GM19351 (cell line): ENCODE measurements around the gene TBL1X.
"Not testable (repeated sequence)": the region's sequence is repeated elsewhere in the genome, so short reads cannot be mapped to it uniquely, and the experiment has no call there.

Experiments used
- ATAC-seq: cut with Tn5 transposase; IDR thresholded peaks from one replicate; pipeline ENCODE4 v1.9.1; 2021; ENCODE audit warnings: mild to moderate bottlenecking, moderate library complexity; ENCODE audit not compliant: unreplicated experiment

Gene TBL1X

DNA sequence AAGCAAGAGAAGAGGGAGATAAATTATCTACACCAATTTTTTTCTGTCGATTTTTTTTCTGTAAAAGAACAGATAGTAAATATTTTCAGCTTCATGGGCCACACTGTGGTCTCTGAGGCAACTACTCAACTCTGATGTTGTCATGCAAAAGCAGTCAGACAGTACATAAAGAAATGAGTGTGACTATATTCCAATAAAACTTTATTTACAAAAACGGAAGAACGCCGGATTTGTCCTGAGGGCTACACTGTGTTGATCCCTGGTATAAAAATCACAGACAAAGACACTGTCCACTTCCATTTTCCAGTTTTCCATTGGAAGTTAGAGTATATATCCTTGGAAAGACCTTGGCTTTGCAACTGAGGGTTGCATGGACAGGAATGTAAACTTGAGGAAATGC is 282.8 kb downstream of the TBL1X start:
- ATAC-seq, result no peak

DNA sequence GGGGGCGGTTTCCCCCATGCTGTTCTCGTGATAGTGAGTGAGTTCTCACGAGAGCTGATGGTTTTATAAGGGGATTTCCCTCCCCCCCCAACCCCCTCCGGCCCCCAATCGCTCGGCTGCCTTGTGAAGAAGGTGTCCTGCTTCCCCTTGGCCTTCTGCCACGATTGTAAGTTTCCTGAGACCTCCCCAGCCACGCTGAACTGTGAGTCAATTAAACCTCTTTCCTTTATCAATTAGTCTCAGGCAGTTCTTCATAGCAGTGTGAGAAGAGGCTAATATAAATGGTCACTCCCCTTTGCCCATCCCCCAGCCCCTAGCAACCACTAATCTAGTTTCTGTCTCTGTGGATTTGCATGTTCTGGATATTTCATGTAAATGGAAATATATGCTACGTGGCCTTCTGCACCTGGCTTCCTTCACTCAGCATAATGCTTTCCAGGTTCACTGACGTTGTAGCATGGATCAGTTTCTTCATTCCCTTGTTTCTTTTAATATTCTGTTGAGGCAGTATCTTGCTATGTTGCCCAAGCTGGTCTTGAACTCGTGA is 284.4 kb downstream of the TBL1X start:
- ATAC-seq, result no peak

DNA sequence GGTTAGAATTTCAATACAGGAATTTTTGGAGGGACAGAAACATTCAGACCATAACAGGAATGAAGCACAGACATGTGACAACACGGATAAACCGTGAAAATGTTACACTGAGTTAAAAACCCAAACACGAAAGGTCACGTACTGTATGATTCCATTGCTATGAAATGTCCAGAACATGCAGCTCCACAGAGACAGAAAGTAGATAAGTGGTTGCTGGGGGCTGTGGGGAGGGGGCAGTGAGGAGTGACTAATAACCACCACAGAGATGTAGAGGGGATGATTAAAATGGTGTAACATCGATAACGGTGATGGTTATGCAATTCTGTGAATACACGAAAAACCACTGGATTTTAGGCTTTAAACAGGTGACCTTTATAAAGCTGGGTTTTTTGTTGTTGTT is 292.5 kb downstream of the TBL1X start:
- no peak for ATAC-seq

DNA sequence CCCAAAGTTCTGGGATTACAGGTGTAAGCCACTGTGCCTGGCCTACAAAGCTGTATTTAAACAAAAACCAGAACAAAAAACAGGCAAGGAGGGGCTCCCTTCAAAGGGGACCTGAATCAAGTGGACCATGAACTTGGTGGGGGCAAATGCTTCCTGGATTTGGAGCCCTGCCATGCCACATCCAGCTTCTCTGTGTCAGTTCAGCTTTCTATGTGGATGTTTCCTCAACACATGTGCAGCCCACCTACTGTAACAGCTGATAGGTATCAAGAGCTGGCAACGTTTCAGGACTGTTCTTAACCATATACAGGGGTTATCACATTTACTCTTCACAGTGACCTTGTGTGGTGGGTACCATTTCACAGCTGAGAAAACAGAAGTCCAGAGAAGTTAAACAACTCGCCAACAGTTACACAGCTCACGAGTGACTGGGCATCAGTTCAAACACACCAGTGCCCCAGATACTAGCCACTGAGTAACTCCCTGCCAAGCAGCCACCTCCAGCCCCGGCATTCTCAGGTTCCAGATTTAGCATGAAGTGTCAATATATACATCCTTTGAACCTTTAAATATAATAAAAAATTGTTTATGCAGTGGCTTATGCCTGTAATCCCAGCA is 293.3 kb downstream of the TBL1X start:
- ATAC-seq, result no peak

DNA sequence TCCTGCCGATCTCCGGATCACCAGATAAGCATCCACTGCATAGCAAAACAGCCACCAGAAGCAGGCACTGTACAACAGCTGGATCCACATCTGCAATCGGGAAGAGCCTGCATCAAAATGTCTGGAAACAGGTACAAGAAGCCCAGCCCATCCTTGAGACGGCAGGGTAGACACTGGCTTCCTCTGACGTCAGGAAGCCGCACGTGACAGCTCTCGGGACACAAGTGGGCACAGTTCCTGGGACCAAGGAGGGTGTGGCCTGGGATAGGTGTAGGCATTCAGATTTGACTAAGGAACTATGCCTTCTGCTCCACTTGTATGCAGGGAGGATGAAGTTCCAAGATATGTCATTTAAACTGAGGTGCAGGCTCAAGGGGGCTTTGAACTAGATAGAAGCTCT is 294.5 kb downstream of the TBL1X start:
- no peak for ATAC-seq

DNA sequence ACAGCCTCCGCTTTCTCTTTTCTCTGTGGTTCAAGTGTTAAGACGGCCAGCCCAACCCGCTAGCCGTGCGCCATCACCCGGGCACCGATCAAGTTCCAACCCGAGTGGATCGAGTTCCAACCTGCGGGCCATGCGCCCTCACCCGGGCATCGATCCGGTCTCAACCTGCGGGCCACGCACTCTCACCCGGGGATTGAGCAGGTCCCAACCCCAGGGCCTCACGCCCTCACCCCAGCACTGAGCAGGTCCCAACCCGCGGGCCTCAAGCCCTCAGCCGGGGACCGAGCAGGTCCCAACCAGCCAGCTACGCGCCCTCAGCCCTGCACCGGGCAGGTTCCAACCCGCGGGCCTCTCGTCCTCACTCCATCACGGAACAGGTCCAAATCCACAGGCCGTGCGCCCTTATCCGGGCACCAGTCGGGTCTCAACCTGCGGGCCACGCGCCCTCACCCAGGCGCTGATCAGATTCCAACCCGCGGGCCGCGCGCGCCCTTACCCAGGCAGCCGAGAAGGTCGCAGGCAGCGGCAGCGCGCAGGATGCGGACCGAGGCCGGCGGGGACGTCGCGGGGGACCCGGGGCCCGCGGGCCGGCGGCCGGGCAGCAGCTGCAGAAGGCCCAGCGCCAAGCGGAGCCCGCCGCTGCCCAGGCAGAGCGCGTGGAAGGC is 300.3 kb downstream of the TBL1X start:
- no peak for ATAC-seq

DNA sequence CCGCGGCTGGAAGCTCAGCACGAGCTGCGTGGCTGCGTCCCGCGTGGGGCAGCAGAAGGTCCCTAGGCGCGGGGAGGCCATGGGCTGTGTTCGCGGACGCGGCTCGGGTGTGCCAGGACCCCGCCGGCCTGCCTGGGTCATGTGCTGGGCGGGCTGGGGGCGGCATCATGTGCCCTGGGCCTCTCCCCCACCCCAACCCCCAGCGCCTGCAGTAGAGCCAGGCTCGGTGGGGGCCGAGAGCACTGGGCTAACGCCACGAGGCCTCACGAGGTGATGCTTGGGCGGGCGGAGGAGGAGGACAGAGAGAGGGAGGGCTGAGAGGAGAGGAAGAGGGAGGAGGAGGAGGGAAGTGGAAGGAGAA is 300.9 kb downstream of the TBL1X start, which contains the start of gene GPR143:
GPR143 (minus strand) TSS at position 111 of the 361 bp plus-strand sequence; CDS start at position 81, 30 bp downstream.
- no peak for ATAC-seq

DNA sequence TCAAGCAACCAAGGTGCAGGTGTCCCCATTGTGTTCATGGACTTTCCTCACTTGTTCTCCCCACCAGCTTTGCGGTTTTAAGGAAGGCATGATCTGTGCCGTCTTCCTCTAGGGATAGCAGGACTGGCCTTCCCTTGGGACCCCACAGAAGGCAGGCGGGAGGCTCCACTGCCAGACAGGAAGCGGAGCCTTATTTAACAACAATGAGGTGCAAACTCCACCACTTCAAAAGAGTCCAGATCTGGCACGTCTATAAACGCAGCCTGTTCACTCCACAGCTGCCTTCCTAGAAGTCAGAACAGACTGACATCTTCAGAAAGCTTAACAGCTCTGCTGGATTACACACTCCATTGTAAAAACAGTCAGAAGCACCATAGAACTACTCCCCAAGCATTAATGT is 302.5 kb downstream of the TBL1X start:
- no peak for ATAC-seq

DNA sequence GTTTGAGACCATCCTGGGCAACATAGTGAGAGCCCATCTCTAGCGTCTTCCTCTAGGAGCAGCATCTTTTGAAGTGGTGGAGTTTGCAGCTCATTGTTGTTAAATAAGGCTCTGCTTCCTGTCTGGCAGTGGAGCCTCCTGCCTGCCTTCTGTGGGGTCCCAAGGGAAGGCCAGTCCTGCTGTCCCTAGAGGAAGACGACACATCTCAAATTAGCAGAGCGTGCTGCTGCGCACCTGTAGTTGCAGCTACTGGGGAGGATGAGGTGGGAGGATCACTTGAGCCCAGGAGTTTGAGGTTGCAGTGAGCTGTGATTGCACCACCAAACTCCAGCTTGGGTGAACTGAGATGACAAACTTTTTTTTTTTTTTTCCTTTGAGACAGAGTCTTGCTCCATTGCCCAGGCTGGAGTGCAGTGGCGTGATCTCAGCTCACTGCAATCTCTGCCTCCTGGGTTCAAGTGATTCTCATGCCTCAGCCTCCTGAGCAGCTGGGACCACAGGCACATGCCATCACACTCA is 303.5 kb downstream of the TBL1X start:
- ATAC-seq, result not testable (repeated sequence)

DNA sequence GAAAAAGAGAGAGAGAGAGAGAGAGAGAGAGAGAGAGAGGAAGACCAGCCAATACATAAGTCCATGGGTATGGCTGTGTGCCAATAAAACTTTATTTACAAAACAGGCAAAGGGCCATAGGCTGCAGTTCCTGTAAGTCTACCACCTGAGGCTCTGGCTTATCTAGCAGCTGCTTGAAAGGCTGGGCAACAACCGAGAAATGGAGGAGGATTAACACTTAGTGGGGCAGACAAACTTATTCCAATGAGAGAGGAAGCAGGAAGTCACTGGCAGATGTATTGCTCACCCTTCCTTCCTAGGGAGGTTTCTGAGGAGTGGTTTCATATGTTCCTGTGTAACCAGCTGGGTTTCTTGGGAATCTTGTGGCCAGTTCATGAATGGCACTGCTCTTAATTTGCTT is 305.5 kb downstream of the TBL1X start:
- no peak for ATAC-seq

DNA sequence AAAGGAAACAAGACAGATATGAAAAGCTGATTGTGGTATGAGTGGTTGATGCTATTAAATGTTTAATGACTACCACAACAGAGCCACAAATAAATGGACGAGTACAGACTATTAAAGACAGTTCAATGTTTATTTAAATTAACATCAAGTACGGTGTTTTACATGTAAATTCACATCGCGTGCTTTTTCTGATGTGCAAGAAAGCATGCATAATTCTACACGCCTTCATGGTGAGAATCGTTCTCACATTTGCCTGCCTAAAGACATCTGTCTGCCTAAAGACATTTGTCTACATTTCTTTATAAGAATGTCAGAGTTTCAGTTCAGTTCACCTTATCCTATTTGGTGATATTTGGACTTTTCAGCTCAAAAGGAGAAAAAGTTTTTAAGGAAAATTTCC is 308.1 kb downstream of the TBL1X start:
- no peak for ATAC-seq

DNA sequence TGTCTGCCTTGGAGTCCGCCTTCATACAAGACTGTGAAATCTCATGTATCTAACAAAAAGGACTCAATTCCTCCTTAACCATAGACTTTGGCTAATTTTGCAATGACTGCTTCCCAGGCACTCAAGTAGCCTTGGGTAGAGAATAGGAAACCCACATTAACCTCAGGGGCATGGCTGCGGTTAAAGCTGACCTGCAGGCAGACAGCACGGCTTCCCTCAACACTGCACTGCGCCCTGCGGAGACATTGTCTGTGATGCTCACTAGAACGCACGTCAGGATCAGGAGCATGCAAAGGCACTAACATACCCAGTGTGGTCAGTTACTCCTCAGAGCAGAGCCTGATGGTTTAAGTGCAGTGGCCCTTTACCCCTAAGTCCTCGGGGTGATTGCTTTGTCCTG is 311.1 kb downstream of the TBL1X start:
- ATAC-seq, result peak; percentile 47

DNA sequence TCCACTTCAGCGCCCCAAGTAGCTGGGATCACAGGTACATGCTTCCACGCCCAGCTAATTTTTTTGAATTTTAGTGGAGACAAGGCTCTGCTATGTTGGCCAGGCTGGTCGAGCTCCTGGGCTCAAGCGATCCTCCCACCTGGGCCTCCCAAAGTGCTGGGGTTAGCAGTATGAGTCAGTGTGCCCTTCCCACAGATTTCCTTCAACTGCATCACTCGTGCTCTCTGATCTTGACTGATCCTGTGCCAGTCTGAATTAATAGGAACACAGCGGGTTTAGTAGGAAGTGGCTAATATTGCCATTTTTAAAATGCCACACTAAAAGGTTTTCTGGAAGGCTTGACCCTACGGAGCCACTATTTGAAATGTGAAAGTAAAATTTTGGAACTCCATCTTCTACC is 317.1 kb downstream of the TBL1X start:
- ATAC-seq, result no peak

DNA sequence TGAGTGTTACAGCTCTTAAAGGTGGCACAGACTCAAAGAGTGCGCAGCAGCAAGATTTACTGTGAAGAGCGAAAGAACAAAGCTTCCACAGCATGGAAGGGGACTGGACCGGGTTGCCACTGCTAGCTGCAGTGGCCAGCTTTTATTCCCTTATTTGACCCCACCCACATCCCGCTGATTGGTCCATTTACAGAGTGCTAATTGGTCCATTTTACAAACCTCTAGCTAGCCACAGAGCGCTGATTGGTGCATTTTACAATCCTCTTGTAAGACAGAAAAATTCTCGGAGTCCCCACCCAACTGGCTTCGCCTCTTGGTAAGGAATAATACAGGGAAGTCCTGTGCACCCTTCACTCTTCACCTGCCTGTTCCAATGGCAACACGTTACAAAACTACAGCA is 319.5 kb downstream of the TBL1X start:
- ATAC-seq, result no peak

DNA sequence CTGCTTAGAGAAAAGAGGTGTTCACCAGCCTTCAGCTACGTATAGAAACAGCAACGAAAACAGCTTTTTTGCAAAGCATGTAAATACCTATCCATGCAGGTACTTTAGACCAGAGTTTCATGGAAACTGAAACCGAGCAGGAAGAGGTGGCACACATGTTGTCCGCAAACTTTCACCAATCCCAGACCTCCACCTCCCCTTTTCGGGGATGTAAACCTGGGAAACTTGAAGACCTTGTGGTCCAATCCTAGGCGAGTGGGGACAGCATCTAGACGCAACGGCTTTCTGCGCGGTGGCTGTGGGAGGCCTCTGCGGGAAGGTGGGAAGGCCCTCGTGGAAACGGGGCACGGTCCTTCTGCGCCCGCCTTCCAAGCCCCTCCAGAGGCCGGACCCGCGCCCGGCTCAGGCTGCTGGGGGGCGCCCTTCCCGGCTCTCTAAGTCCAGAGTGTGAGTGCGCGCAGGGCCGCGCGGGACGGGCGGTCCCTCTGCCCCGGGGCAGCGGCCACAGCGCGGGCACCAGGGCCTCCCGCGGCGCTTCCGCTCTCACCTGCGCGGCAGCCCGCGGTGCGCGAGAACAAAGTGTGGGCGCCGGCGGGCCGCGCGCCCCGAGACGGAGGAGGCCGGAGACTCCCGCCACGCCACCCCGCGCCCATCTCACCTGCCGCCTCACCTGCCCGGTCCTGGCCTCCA is 320.5 kb downstream of the TBL1X start:
- ATAC-seq, result no peak

DNA sequence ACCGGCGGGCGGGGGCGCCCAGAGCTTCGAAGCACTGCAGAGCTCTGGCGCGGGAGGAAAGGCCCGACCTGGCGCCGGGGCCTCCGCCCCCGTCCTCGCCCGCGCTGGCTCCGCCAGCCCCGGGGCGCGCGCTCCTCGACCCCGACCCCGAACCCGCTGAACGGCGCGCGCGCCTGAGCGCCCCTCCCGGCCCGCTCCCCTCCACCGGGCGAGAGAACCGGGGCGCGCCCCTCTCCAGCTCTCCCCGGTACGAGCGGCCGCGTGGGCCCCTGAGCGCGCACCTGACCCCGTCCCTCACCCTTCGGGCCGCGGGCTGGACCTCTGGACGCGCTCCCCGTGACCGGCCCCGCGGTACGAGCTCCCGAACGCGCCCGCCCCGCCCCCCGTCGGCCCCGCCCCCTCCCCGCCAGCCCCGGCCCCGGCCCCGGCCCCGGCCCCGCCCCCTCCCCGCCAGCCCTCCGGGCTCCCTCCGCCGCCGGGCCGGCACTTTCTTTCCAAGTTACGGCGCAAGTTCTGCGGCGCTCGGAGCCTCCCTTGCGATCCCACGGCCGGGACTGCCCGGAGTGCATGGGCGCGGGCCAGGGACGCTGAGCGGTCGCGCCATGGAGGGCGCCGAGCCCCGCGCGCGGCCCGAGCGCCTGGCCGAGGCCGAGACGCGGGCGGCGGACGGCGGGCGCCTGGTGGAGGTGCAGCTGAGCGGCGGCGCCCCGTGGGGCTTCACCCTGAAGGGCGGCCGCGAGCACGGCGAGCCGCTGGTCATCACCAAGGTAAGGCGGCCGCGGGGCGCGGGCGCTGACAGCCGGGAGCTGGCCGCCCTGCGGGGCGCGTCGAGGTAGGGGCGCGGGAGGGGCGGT is 321.3 kb downstream of the TBL1X start, which contains the start of gene SHROOM2:
SHROOM2 (plus strand) TSS at position 486 of the 854 bp plus-strand sequence; CDS start at position 603, 117 bp downstream.
- no peak for ATAC-seq

DNA sequence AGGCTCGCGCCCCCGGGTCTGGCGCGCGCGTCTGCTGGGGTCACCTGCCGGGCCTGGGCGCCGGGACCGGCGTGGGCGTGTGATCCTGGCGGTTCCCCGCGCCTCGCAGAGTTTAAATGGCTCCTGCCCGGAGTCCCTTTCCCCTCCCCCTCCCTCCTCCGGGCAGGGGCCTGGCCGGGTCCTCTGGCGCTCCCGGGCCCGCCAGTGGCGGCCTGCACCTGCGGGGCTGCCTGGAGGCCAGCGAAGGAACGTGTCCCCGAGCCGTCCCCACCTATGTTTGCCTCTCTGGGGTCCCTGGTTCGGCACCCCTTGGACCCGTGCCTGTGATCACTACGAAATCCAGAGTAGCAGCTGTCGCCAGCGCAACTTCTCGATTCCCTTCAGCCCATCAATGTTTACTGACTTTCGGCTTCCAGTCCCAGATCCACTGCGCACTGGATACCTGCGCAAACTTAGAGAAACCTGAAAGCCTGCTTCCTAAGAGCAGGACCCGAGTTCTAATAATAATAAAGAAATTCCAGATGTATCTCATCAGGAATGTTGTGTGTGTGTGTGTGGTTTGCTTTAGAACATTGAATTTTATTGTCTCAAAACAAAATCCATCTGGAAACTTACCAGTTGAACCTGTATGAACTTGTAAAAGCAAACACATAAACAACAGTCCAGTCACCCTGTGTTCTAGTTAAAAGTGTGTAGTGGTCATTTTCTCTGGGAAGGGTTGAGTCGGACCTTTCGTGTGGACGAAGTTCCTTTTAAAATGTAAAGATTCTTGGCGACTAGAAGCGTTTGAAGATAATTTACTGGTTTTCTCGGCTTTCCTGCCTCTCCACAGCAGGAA is 322.2 kb downstream of the TBL1X start:
- no peak for ATAC-seq

DNA sequence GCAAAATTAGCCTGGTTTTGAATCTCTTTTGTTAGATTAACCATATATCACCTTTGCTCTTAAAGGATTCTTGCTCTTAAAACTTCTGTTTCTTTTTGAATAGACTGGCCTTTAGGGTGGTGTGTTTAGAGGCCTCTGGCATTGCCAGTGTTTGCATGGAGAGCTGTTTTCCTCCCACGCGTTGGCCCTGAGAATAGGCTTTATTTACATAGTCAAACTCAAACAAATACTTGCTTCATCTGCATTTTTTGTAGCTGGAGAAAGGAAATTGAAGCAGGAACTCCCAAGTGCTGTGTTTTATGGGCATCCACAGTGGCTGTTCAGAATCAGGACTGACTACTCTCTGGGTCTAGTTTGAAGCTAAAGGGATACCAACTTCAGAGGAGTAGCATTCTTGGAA is 324.1 kb downstream of the TBL1X start:
- no peak for ATAC-seq

DNA sequence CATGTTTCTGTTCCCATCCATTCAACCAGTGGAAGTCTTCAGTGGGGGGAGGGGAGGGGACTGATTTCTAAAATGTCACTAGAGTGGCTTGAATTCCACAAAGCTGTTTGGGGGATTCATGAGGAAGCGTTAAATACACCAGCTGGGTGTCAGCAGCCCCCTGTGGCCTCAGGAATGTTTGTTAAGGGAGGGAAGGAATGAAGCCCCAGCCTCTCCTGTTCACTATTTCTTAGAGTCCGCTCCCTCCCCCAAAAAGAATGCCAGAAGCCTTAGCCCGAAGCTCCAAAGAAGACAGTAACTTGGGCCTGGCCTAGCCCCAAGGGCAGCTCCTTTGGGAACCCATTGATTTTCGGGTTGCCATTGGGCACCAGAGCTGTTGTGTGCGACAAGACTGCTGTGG is 324.7 kb downstream of the TBL1X start:
- ATAC-seq, result no peak
